Coronary artery (tissue), 2 donors: ENCODE measurements around the gene CTSE.
A peak's percentile ranks its signal among the peaks of the same experiment; 100 is the strongest.
"Not testable (repeated sequence)": the region's sequence is repeated elsewhere in the genome, so short reads cannot be mapped to it uniquely, and the experiment has no call there.

Experiments used
- DNase-seq: peaks from one replicate; pipeline ENCODE4 v3.0.0-alpha.2; 2017; ENCODE audit warnings: low spot score
- H3K27ac ChIP-seq, 2 donors: fragments of 200-600 bp; sonication (generic); one replicate each; pipeline ENCODE4 v1.5.1; 2016 to 2019
- H3K4me3 ChIP-seq: fragments of 200-600 bp; sonication (generic); 2 replicates; pipeline ENCODE4 v1.5.1; 2016; ENCODE audit warnings: mild to moderate bottlenecking, moderate library complexity
- TF ChIP-seq, protein P1 (sequence below): fragments of 200-600 bp; sonication (generic); IDR thresholded peaks from one replicate; pipeline ENCODE4 v1.5.1; 2019; ENCODE audit warnings: antibody characterized with exemption

Gene CTSE

DNA sequence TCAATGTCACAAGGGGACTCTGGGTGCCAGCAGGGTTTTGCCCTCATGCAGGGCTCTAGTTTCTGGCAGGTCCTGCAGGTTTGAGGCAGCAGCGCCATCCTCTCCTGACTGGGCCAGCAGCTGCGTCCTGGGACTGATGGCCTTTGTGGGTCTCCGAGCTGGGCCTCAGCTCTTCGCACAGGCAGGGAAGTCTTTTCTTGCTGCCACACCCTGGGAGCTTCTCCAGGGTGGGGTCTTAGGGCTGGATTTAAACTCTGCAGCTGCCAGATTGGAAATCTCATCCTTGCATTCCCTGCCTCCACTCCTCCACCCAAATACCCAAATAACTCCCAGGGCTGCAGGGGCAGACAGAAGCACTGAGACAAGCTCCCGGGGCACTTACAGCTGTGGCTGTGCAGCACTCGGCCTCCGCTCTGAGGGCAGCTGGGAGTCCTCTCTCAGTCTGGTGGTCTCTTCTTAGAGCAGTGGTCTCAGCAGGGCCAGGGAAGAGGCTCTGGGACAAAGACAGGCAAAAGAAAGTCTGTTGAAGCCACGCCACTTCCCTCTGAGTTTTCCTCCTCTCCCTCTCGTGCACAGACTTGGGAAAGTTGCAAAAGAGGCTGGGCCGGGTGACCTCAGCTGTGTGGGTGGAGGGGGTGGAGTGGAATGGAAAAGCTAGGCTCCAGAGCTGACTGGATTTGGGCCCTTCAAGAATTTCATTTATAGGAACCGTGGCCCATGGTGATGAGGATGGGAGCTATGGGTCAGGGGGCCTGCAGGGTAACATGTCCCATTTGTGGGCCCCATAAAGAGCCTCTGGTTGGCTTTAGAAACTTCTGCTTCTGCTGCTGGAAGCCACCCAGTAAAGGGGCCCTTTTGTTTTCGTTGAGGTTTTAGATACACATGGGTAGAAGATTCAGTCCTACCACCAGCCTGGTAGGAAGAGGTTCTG is 20.6 kb downstream of the CTSE start, which contains the start of gene RAB7B:
RAB7B (minus strand) TSS at position 525 of the 931 bp plus-strand sequence. CDS start 9,260 bp downstream, outside the sequence.
- peak; percentile 84 for DNase-seq
- Histone ChIP-seq H3K27ac (peak within 1 kb of the TSS; percentile 79 to 84), H3K4me3 (peak within 1 kb of the TSS; percentile 65)
- TF ChIP-seq, protein P1, sequence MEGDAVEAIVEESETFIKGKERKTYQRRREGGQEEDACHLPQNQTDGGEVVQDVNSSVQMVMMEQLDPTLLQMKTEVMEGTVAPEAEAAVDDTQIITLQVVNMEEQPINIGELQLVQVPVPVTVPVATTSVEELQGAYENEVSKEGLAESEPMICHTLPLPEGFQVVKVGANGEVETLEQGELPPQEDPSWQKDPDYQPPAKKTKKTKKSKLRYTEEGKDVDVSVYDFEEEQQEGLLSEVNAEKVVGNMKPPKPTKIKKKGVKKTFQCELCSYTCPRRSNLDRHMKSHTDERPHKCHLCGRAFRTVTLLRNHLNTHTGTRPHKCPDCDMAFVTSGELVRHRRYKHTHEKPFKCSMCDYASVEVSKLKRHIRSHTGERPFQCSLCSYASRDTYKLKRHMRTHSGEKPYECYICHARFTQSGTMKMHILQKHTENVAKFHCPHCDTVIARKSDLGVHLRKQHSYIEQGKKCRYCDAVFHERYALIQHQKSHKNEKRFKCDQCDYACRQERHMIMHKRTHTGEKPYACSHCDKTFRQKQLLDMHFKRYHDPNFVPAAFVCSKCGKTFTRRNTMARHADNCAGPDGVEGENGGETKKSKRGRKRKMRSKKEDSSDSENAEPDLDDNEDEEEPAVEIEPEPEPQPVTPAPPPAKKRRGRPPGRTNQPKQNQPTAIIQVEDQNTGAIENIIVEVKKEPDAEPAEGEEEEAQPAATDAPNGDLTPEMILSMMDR, result no peak

DNA sequence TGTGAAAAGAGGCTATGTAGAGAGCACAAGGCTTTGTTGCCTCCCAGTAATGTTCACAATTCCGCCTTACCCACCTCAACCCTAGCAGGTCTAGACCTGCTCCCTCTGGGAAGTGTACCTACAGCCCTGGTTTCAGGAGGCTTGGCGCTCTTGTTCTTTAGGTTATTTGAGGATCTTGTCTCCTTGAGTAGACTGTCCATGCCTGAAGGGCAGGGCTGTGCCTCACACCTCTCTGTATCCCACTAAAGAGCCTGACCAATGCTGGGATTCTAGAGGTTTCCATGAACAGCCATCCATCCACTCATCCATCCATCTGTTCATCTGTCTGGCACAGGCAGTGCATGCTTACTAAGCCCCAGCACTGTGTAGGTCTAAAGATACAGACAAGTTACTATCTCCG is 21.5 kb downstream of the CTSE start:
- peak overlapping the region in 1 of 2 donors; percentile 84 for H3K27ac ChIP-seq
- TF ChIP-seq, protein P1, result no peak
- peak; percentile 38 for DNase-seq
- H3K4me3 ChIP-seq, result peak overlapping the region; percentile 65

DNA sequence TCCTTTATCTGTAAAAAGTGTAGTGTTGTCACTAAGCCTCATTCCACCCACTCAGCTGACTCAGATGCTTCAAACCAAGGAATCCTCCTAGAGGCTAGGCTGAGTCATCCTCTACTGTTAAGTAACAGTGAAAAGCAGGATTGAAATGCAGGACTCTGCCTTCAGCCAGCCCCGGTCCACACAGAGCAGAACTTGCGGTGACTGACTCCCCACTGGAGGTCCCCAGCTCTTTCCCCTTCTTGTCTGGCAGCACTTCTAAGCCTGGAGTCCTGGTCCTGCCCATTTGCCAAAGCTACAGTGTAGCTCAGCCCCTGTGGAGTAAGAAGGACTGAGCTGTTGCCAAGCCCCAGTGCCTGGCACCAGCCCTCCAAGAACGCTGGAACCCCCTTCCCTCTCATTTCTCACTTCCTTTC is 22.2 kb downstream of the CTSE start:
- peak overlapping the region; percentile 65 for H3K4me3 ChIP-seq
- DNase-seq, result peak; percentile 78
- H3K27ac ChIP-seq, result peak overlapping the region; percentile 41 to 84
- TF ChIP-seq, protein P1, result no peak

DNA sequence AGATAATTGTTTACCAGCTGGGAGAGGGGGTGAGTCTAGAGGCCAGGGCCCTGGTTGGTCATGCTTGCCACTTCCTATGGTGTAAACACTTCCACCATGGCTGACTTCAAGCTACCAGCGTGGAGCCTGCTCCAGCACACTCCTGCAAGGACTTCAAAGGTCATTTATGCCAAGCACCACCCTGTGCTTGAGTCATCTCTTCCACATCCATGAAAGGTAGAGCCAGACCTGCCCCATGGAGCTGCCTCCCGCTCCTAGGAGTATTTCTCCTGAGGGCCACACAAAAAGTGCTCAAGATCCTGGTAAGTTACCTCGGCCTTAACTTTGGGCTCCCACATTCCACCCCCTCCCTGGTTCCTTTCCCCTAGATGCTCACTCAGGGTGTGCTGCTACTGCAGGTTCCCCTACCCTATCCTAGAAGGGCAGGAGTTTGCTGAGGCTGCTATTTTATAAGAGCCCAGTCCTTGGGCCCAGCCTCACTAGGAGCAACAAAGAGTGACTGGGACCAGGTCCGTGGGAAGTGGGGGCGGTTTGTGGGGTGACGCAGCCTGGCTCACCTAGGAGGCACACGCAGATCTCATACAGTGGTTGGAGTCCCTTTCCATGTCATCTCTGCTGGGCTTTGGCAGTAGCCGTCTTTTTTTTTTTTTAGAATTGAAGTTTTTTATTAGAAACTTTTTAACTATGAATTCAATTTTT is 22.9 kb downstream of the CTSE start:
- Histone ChIP-seq H3K4me3 (no peak overlapping the region), H3K27ac (peak overlapping the region; percentile 13 to 46)
- peak; percentile 72 for DNase-seq
- TF ChIP-seq, protein P1, result no peak

DNA sequence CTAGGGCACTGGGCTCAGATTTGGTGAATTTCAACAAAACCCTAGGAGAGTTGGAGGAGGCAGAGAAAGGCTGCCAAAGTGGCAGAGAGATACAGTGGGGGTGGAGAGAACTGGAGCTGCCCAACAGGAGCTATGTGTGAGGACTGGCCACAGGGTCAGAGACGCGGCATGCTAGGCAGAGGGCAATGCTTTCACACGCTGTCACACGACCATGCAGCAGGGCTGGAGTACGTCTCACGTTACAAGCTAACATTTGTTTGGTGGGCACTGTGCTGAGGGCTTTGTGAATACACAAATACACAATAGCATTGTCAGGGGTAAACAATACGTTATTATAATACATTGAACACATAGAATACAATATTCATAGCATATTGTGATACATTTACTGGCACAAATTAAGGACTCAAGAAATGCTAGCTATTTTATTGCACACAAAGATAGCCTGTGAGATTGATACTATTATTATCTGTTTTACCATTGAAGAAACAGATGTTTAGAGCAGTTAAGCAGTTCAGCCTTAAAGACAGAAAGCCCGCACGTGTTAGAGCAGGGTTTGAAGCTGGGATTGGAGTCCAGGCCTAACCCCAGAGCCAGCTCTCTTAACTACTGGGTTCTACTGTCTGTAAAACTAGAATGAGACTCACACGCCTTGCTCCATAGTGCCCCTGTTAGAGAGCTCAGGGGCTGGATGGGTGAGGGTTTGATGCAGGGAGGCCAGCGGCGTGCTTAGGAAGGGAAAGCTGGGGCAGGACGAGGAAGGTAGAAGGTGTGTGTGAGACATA is 25.0 kb downstream of the CTSE start:
- Histone ChIP-seq H3K27ac (no peak overlapping the region), H3K4me3 (no peak overlapping the region)
- peak; percentile 69 for DNase-seq
- TF ChIP-seq, protein P1, result no peak

DNA sequence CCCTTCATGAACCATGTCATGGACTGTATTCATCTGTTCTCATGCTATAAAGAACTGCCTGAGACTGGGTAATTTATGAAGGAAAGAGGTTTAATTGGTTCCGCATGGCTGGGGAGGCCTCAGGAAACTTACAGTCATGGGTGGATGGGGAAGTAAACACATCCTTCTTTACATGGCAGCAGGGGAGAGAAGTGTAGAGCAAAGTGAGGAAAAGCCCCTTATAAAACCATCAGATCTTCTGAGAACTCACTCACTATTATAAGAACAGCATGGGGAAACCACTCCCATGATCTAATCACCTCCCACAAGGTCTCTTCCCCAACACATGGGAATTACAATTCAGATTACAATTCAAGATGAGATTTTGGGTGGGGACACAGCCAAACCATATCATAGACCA is 27.1 kb downstream of the CTSE start:
- not testable (repeated sequence) for H3K4me3 ChIP-seq, H3K27ac ChIP-seq
- DNase-seq, result peak; percentile 2

DNA sequence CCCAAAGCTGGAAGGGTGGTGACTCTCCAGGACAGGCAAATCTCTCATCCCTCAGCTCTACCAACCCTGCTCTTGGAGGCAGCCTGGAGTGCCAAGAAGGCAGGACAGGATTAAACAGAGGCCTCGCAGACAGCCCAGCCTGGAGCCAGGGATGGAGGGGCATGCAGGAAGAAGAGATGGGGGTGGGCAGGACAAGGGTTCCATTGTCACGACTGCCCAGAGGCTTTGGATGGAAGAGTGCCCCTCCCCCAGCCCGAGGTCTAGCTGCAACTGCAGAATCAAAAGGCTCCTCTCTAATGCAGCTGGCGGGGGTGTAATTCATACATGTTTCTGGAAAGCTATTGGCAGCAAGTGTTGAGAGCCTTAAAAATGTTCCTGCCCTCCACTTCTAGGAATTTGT is 29.3 kb downstream of the CTSE start:
- TF ChIP-seq, protein P1, result no peak
- Histone ChIP-seq H3K27ac (no peak overlapping the region), H3K4me3 (no peak overlapping the region)
- DNase-seq, result peak; percentile 62
